Neural progenitor cell (in vitro differentiated cells): ENCODE data around the gene WDR7. TPM values are rescaled to one million over a fixed set of nuclear protein-coding genes. Genes with fewer than 3 reads are reported as not detected.

Source experiments
- DNase-seq: peaks from one replicate; pipeline ENCODE4 v3.0.0-alpha.2; 2016; ENCODE audit warnings: low spot score
- H2AFZ ChIP-seq: fragments of 200-600 bp; sonication (generic); replicated peaks from 2 replicates; pipeline ENCODE4 v1.6.1; 2016; ENCODE audit warnings: antibody characterized with exemption
- H3F3A ChIP-seq: fragments of 200-600 bp; sonication (generic); 2 replicates; pipeline ENCODE4 v1.6.1; 2016; ENCODE audit warnings: antibody characterized with exemption, low read depth
- H3K27ac ChIP-seq: fragments of 200-600 bp; sonication (generic); 2 replicates; pipeline ENCODE4 v1.5.1; 2016; ENCODE audit warnings: mild to moderate bottlenecking
- H3K27me3 ChIP-seq: fragments of 200-600 bp; sonication (generic); 2 replicates; pipeline ENCODE4 v1.6.1; 2016; ENCODE audit warnings: mild to moderate bottlenecking, moderate library complexity
- H3K36me3 ChIP-seq: fragments of 200-600 bp; sonication (generic); 2 replicates; pipeline ENCODE4 v1.5.1; 2016
- H3K4me1 ChIP-seq: fragments of 200-600 bp; sonication (generic); 2 replicates; pipeline ENCODE4 v1.6.1; 2016; ENCODE audit warnings: mixed run types
- H3K4me2 ChIP-seq: fragments of 200-600 bp; sonication (generic); 2 replicates; pipeline ENCODE4 v1.6.1; 2016
- H3K4me3 ChIP-seq: fragments of 200-600 bp; sonication (generic); 2 replicates; pipeline ENCODE4 v1.5.1; 2016
- H3K79me2 ChIP-seq: fragments of 200-600 bp; sonication (generic); 2 replicates; pipeline ENCODE4 v1.6.1; 2016; ENCODE audit warnings: low read depth
- H3K9ac ChIP-seq: fragments of 200-600 bp; sonication (generic); 2 replicates; pipeline ENCODE4 v1.6.1; 2016
- H3K9me3 ChIP-seq: fragments of 200-600 bp; sonication (generic); 2 replicates; pipeline ENCODE4 v1.5.1; 2016; ENCODE audit warnings: low read depth
- H4K20me1 ChIP-seq: fragments of 200-600 bp; sonication (generic); 2 replicates; pipeline ENCODE4 v1.6.1; 2016; ENCODE audit warnings: low read depth
- H3K27ac Mint-ChIP-seq: 3 replicates; pipeline ENCODE4 v1.8.0; 2021; ENCODE audit warnings: mixed read lengths
- H3K27me3 Mint-ChIP-seq: 2 replicates; pipeline ENCODE4 v1.8.0; 2022; ENCODE audit warnings: low read depth, mild to moderate bottlenecking, inconsistent platforms, moderate library complexity, mixed read lengths; ENCODE audit not compliant: insufficient read depth
- H3K36me3 Mint-ChIP-seq: 3 replicates; pipeline ENCODE4 v1.8.0; 2021; ENCODE audit warnings: mixed read lengths
- H3K4me1 Mint-ChIP-seq: 3 replicates; pipeline ENCODE4 v1.8.0; 2021; ENCODE audit warnings: mixed read lengths
- H3K4me3 Mint-ChIP-seq: 3 replicates; pipeline ENCODE4 v1.8.0; 2021; ENCODE audit warnings: mild to moderate bottlenecking, moderate library complexity, mixed read lengths
- H3K9me3 Mint-ChIP-seq: 3 replicates; pipeline ENCODE4 v1.8.0; 2020; ENCODE audit warnings: mixed read lengths
- EZH2 ChIP-seq: fragments of 200-600 bp; sonication (generic); IDR thresholded peaks from 2 replicates; pipeline ENCODE4 v1.6.1; 2017; ENCODE audit warnings: antibody characterized with exemption, mild to moderate bottlenecking, moderate library complexity
- EZH2phosphoT487 ChIP-seq: fragments of 200-600 bp; sonication (generic); IDR thresholded peaks from 2 replicates; pipeline ENCODE4 v1.6.1; 2017; ENCODE audit warnings: antibody characterized with exemption
- total RNA-seq: library from RNA; depleted of rRNA; stranded (reverse); fragments of >200 nt; gene quantifications from 2 replicates; pipeline ENCODE4 v1.2.3, GENCODE V29; 2015; ENCODE audit warnings: low replicate concordance
- TF ChIP-seq, protein P1 (sequence below): fragments of 200-600 bp; sonication (generic); IDR thresholded peaks from 2 replicates; pipeline ENCODE4 v1.5.1; 2017; ENCODE audit warnings: antibody characterized with exemption, mild to moderate bottlenecking

WDR7 gene
- total RNA-seq, 1 donor from 2014 or later, result 12.3 TPM

DNA sequence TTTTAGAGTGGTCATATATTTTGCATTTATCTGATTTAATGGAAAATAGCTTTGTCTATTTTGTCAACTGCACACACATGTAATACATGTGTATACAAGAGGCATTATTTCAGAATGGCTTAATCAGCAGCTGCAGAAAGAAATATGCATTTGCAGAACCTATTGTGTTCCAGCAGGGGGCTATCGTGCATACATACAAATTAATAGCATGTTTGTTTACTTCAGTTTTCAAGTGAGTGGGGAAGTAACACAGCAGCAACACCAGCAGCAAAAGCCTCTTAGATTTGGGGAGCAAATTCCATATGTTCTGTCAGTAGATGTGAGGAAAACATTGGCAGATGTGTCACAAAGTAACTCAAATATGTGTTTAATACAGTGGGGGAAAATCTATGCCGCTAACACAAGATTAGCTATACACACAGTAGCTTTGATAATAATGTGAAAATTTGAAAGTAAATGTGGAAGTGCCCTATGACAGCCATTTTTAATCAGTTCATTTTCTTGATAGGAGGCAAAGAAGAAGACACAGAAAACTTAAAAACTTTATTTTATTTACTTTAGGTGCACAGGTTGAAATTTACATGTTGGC lies 218.1 kb downstream of the WDR7 start:
- no peaks in the 10 kb centered on the region for H3K36me3 ChIP-seq
- H3K9ac ChIP-seq, result no peak overlapping the region
- TF ChIP-seq EZH2phosphoT487 (no peak), EZH2 (no peak)
- TF ChIP-seq, protein P1, sequence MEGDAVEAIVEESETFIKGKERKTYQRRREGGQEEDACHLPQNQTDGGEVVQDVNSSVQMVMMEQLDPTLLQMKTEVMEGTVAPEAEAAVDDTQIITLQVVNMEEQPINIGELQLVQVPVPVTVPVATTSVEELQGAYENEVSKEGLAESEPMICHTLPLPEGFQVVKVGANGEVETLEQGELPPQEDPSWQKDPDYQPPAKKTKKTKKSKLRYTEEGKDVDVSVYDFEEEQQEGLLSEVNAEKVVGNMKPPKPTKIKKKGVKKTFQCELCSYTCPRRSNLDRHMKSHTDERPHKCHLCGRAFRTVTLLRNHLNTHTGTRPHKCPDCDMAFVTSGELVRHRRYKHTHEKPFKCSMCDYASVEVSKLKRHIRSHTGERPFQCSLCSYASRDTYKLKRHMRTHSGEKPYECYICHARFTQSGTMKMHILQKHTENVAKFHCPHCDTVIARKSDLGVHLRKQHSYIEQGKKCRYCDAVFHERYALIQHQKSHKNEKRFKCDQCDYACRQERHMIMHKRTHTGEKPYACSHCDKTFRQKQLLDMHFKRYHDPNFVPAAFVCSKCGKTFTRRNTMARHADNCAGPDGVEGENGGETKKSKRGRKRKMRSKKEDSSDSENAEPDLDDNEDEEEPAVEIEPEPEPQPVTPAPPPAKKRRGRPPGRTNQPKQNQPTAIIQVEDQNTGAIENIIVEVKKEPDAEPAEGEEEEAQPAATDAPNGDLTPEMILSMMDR, result peak; percentile 60
- H3K79me2 ChIP-seq, result no peaks in the 10 kb centered on the region
- Mint-ChIP-seq H3K4me3 (no peak overlapping the region), H3K36me3 (no peaks in the 10 kb centered on the region), H3K4me1 (peaks cover 27% of the 10 kb centered on the region), H3K9me3 (no peaks in the 10 kb centered on the region), H3K27ac (no peak overlapping the region), H3K27me3 (peaks cover 6% of the 10 kb centered on the region)
- no peaks in the 10 kb centered on the region for H4K20me1 ChIP-seq
- H2AFZ ChIP-seq, result no peak overlapping the region
- H3F3A ChIP-seq, result peaks cover 11% of the 10 kb centered on the region
- H3K4me1 ChIP-seq, result peaks cover 16% of the 10 kb centered on the region
- no peaks in the 10 kb centered on the region for H3K9me3 ChIP-seq
- DNase-seq, result peak; percentile 51
- H3K4me3 ChIP-seq, result no peak overlapping the region
- no peak overlapping the region for H3K4me2 ChIP-seq
- no peak overlapping the region for H3K27ac ChIP-seq
- H3K27me3 ChIP-seq, result no peaks in the 10 kb centered on the region

DNA sequence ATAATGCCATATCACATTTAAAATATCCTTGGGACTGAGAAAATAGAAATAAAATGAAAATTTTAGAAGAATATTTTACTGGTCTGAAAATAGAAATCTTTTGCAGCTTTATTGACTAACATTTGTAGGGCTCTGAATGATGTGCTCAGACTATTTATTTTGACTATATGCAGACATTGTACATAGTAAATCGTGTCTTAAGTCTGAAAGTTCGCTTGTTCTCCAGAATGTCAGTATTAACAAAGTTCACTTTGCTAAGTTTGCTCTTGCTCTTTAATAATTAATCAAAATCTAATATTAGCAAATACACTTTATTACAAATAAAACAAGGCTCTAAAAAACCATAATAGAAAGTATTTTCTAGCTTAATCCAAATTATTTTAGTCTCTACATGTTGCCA lies 219.8 kb downstream of the WDR7 start:
- H2AFZ ChIP-seq, result no peak overlapping the region
- H3K27ac Mint-ChIP-seq, result no peak overlapping the region

DNA sequence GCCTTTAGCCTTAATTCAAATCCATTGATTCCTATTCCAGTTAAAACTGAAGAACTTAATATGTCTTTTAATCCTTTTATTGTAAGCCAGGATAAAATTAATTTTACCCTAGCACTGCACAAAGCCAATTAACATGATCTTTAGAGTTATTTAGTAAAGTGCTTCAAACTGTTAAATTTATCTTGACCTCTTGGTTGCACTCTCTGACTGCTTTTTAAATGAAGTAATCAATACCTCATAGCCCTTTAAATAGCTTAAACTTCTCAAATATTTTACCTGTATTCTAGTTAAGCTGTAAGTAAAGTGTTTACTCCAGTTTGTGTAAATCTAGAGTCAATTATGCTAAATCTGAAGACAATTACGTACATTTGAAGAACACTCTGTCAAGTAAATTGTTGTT lies 221.0 kb downstream of the WDR7 start:
- no peaks in the 10 kb centered on the region for H3K27me3 ChIP-seq
- Mint-ChIP-seq H3K36me3 (no peaks in the 10 kb centered on the region), H3K4me3 (no peak overlapping the region)

More for the DNA sequence above, 219.8 kb downstream of the WDR7 start:
- no peaks in the 10 kb centered on the region for H3K9me3 Mint-ChIP-seq
- Histone ChIP-seq H3K27ac (no peak overlapping the region), H3K4me2 (no peak overlapping the region), H3K4me3 (no peak overlapping the region), H3K27me3 (no peaks in the 10 kb centered on the region), H3F3A (peaks cover 11% of the 10 kb centered on the region), H3K9ac (no peak overlapping the region), H3K9me3 (no peaks in the 10 kb centered on the region), H3K79me2 (no peaks in the 10 kb centered on the region), H3K36me3 (no peaks in the 10 kb centered on the region), H3K4me1 (peaks cover 21% of the 10 kb centered on the region), H4K20me1 (no peaks in the 10 kb centered on the region)
- H3K4me1 Mint-ChIP-seq, result peaks cover 36% of the 10 kb centered on the region
- DNase-seq, result no peak
- no peak for TF ChIP-seq EZH2
- no peak for TF ChIP-seq EZH2phosphoT487
- TF ChIP-seq, protein P1, result no peak
- no peaks in the 10 kb centered on the region for H3K36me3 Mint-ChIP-seq
- H3K27me3 Mint-ChIP-seq, result peaks cover 6% of the 10 kb centered on the region
- H3K4me3 Mint-ChIP-seq, result no peak overlapping the region

More for the DNA sequence above, 221.0 kb downstream of the WDR7 start:
- peaks cover 21% of the 10 kb centered on the region for H3K4me1 ChIP-seq
- no peaks in the 10 kb centered on the region for H3K9me3 Mint-ChIP-seq
- H4K20me1 ChIP-seq, result no peaks in the 10 kb centered on the region
- H3K27ac Mint-ChIP-seq, result no peak overlapping the region
- H3K4me3 ChIP-seq, result no peak overlapping the region
- H3K79me2 ChIP-seq, result no peaks in the 10 kb centered on the region
- H2AFZ ChIP-seq, result no peak overlapping the region
- H3K9ac ChIP-seq, result no peak overlapping the region
- H3F3A ChIP-seq, result peaks cover 11% of the 10 kb centered on the region
- H3K27ac ChIP-seq, result no peak overlapping the region
- peaks cover 6% of the 10 kb centered on the region for H3K27me3 Mint-ChIP-seq
- H3K4me2 ChIP-seq, result no peak overlapping the region
- no peaks in the 10 kb centered on the region for H3K36me3 ChIP-seq
- no peaks in the 10 kb centered on the region for H3K9me3 ChIP-seq
- TF ChIP-seq, protein P1, result no peak
- TF ChIP-seq EZH2, result no peak
- H3K4me1 Mint-ChIP-seq, result peaks cover 36% of the 10 kb centered on the region
- DNase-seq, result no peak
